Mesendoderm (in vitro differentiated cells): Measurements from ENCODE around the gene RCBTB2.

Experiments used
- DNase-seq: peaks from one replicate; pipeline ENCODE4 v3.0.0; 2013
- H2AK5ac ChIP-seq: 2 replicates; pipeline ENCODE4 v1.6.1; 2013; ENCODE audit warnings: low read length, inconsistent platforms
- H2BK120ac ChIP-seq: 2 replicates; pipeline ENCODE4 v1.6.1; 2013; ENCODE audit warnings: low read depth, mild to moderate bottlenecking, low read length, moderate library complexity, mixed read lengths
- H2BK15ac ChIP-seq: replicated peaks from 2 replicates; pipeline ENCODE4 v1.6.1; 2013; ENCODE audit warnings: low read depth, mild to moderate bottlenecking, moderate library complexity
- H2BK5ac ChIP-seq: 2 replicates; pipeline ENCODE4 v1.6.1; 2013; ENCODE audit warnings: low read length, inconsistent platforms
- H3K18ac ChIP-seq: 2 replicates; pipeline ENCODE4 v1.6.1; 2013; ENCODE audit warnings: mild to moderate bottlenecking, low read length, mixed read lengths
- H3K23ac ChIP-seq: one replicate; pipeline ENCODE4 v1.6.1; 2013; ENCODE audit warnings: low read length
- H3K27ac ChIP-seq: 2 replicates; pipeline ENCODE4 v1.5.1; 2013; ENCODE audit warnings: low read depth, mild to moderate bottlenecking, inconsistent platforms, low read length, moderate library complexity
- H3K27me3 ChIP-seq: 2 replicates; pipeline ENCODE4 v1.6.1; 2013; ENCODE audit warnings: low read length, control low read depth, mild to moderate bottlenecking, inconsistent platforms; ENCODE audit not compliant: insufficient read depth, poor library complexity
- H3K36me3 ChIP-seq: 2 replicates; pipeline ENCODE4 v1.6.1; 2013; ENCODE audit warnings: low read length, inconsistent platforms; ENCODE audit not compliant: control insufficient read depth, insufficient read depth
- H3K4ac ChIP-seq: one replicate; pipeline ENCODE4 v1.6.1; 2013; ENCODE audit warnings: low read depth, mild to moderate bottlenecking, low read length, moderate library complexity
- H3K4me1 ChIP-seq: 2 replicates; pipeline ENCODE4 v1.6.1; 2013; ENCODE audit warnings: low read depth, low read length, inconsistent platforms; ENCODE audit not compliant: control insufficient read depth
- H3K4me2 ChIP-seq: 2 replicates; pipeline ENCODE4 v1.6.1; 2013; ENCODE audit warnings: low read length
- H3K4me3 ChIP-seq: 2 replicates; pipeline ENCODE4 v1.5.1; 2013; ENCODE audit warnings: mild to moderate bottlenecking, low read length
- H3K56ac ChIP-seq: one replicate; pipeline ENCODE4 v1.6.1; 2013; ENCODE audit warnings: low read length
- H3K79me1 ChIP-seq: 2 replicates; pipeline ENCODE4 v1.6.1; 2013; ENCODE audit warnings: low read length, inconsistent platforms
- H3K79me2 ChIP-seq: 2 replicates; pipeline ENCODE4 v1.6.1; 2013; ENCODE audit warnings: mild to moderate bottlenecking, low read length; ENCODE audit not compliant: control insufficient read depth, insufficient read depth
- H3K9ac ChIP-seq: 2 replicates; pipeline ENCODE4 v1.6.1; 2013; ENCODE audit warnings: low read length, inconsistent platforms
- H4K5ac ChIP-seq: one replicate; pipeline ENCODE4 v1.6.1; 2013; ENCODE audit warnings: low read length
- H4K8ac ChIP-seq: one replicate; pipeline ENCODE4 v1.6.1; 2013; ENCODE audit warnings: low read depth, mild to moderate bottlenecking, control low read depth, low read length, moderate library complexity
- WGBS: extraction: QIAGEN DNeasy Blood & Tissue Kit; methylation state at CpG from one replicate; pipeline ENCODE4 v1.1.7; 2013; ENCODE audit warnings: low lambda C conversion rate, missing lambda C conversion rate; ENCODE audit not compliant: insufficient coverage; ENCODE audit errors: extremely low coverage; 5-methylcytosine and 5-hydroxymethylcytosine counted together

RCBTB2 gene

DNA sequence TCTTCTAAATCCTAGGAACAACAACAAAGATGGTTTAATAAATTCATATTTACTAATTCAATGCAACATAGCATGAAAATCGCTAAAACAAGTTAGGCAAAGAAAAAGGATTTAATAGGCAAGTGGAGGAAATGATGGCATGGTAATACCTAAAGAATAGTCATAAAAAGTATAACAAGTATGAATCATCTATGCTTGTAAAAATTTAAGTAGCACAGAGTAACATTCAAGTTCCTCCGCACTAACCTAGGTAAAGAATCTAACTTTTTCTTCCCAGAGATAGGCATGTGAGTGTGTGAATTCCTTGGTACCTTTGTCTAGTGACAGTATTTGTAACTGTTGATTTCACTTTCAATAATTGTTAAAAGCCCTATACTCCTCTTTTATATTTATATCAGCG is 42.6 kb downstream of the RCBTB2 start:
- no peak overlapping the region for H2AK5ac ChIP-seq
- H3K56ac ChIP-seq: no peak overlapping the region
- no peak overlapping the region for H3K9ac ChIP-seq
- H3K23ac ChIP-seq: no peak overlapping the region
- H4K5ac ChIP-seq: no peak overlapping the region
- DNase-seq: no peak
- H3K36me3 ChIP-seq: no peaks in the 10 kb centered on the region
- no peak overlapping the region for H4K8ac ChIP-seq
- WGBS: no CpG with 5 or more reads among the region's 3 CpGs
- no peak overlapping the region for H2BK120ac ChIP-seq
- H3K79me1 ChIP-seq: no peaks in the 10 kb centered on the region
- H3K27ac ChIP-seq: no peak overlapping the region
- no peak overlapping the region for H3K4me2 ChIP-seq
- no peak overlapping the region for H3K4ac ChIP-seq
- no peak overlapping the region for H3K18ac ChIP-seq
- no peak overlapping the region for H2BK15ac ChIP-seq
- H3K27me3 ChIP-seq: no peaks in the 10 kb centered on the region
- H3K4me3 ChIP-seq: no peak overlapping the region
- no peaks in the 10 kb centered on the region for H3K4me1 ChIP-seq
- H3K79me2 ChIP-seq: no peaks in the 10 kb centered on the region
- H2BK5ac ChIP-seq: no peak overlapping the region

GRCh38 chr13:48489666-48490065 is 43.2 kb downstream of the RCBTB2 start:
- Histone ChIP-seq H3K23ac (no peak overlapping the region), H4K5ac (no peak overlapping the region), H3K4ac (no peak overlapping the region), H3K36me3 (no peaks in the 10 kb centered on the region), H3K56ac (no peak overlapping the region), H2BK120ac (no peak overlapping the region), H3K4me3 (no peak overlapping the region), H2AK5ac (no peak overlapping the region), H3K4me1 (no peaks in the 10 kb centered on the region), H3K9ac (no peak overlapping the region), H3K79me2 (no peaks in the 10 kb centered on the region), H4K8ac (no peak overlapping the region), H3K79me1 (no peaks in the 10 kb centered on the region), H3K27ac (no peak overlapping the region), H2BK15ac (no peak overlapping the region), H3K4me2 (no peak overlapping the region), H3K27me3 (no peaks in the 10 kb centered on the region), H2BK5ac (no peak overlapping the region), H3K18ac (no peak overlapping the region)
- no peak for DNase-seq

DNA sequence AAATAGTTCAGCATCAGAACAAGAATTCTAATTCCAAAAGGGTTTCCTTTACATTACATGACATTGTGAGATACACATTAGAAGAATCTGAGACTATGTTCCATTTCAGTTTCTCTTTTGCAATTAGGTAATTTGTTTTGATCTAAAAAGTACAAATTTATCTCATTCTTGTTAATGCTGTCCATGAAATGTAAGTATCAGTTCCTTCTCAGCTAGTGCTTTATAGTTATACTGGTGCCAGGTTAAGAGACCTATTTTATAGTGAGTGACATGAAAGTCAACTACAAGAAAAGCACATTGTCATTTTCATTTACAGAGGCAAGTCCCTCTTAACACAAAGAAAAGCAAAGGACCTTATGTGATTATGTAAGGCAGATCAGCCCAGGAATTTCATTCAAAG is 43.9 kb downstream of the RCBTB2 start:
- no peak overlapping the region for H2BK5ac ChIP-seq
- no peak overlapping the region for H3K4me2 ChIP-seq

DNA sequence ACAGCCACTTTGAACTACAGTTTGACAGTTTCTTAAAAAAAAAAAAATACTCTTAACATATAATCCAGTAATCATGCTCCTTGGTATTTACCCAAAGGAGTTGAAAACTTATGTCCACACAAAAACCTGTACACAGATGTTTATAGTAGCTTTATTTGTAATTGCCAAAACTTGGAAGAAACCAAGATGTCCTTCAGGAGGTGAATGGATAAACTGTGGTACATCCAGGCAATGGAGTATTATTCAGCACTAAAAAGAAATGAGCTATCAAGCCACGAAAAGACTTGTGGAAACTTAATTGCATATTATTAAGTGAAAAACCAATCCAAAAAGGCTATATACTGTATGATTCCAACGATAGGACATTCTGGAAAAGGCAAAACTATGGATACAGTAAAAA is 44.9 kb downstream of the RCBTB2 start:
- Histone ChIP-seq H2BK15ac (no peak overlapping the region), H2BK5ac (no peak overlapping the region), H3K56ac (no peak overlapping the region)

More for the DNA sequence above, 43.9 kb downstream of the RCBTB2 start:
- Histone ChIP-seq H3K23ac (no peak overlapping the region), H4K5ac (no peak overlapping the region), H3K18ac (no peak overlapping the region), H3K79me1 (no peaks in the 10 kb centered on the region), H3K4me1 (no peaks in the 10 kb centered on the region), H3K27me3 (no peaks in the 10 kb centered on the region), H4K8ac (no peak overlapping the region), H3K79me2 (no peaks in the 10 kb centered on the region), H3K4ac (no peak overlapping the region), H3K36me3 (no peaks in the 10 kb centered on the region), H2BK15ac (no peak overlapping the region), H3K27ac (no peak overlapping the region), H3K9ac (no peak overlapping the region), H2BK120ac (no peak overlapping the region), H3K4me3 (no peak overlapping the region), H3K56ac (no peak overlapping the region), H2AK5ac (no peak overlapping the region)
- DNase-seq: no peak

GRCh38 chr13:48486836-48487235 is 46.0 kb downstream of the RCBTB2 start:
- Histone ChIP-seq H4K8ac (no peak overlapping the region), H3K4me3 (no peak overlapping the region), H2BK15ac (no peak overlapping the region), H3K79me1 (no peaks in the 10 kb centered on the region), H3K36me3 (no peaks in the 10 kb centered on the region), H3K4ac (no peak overlapping the region), H2BK5ac (no peak overlapping the region), H3K79me2 (no peaks in the 10 kb centered on the region), H3K27me3 (no peaks in the 10 kb centered on the region), H3K9ac (no peak overlapping the region), H3K56ac (no peak overlapping the region), H3K27ac (no peak overlapping the region), H3K4me2 (no peak overlapping the region), H2AK5ac (no peak overlapping the region), H2BK120ac (no peak overlapping the region), H4K5ac (no peak overlapping the region), H3K18ac (no peak overlapping the region), H3K23ac (no peak overlapping the region), H3K4me1 (no peaks in the 10 kb centered on the region)
- no CpG with 5 or more reads among the region's 5 CpGs for WGBS
- DNase-seq: no peak

More for the DNA sequence above, 44.9 kb downstream of the RCBTB2 start:
- no peaks in the 10 kb centered on the region for H3K4me1 ChIP-seq
- no peak overlapping the region for H3K23ac ChIP-seq
- H3K79me1 ChIP-seq: no peaks in the 10 kb centered on the region
- H2BK120ac ChIP-seq: no peak overlapping the region
- no peak overlapping the region for H3K27ac ChIP-seq
- DNase-seq: no peak
- H3K79me2 ChIP-seq: no peaks in the 10 kb centered on the region
- H3K9ac ChIP-seq: no peak overlapping the region
- H3K27me3 ChIP-seq: no peaks in the 10 kb centered on the region
- H3K4me3 ChIP-seq: no peak overlapping the region
- no peak overlapping the region for H4K8ac ChIP-seq
- no CpG with 5 or more reads among the region's 2 CpGs for WGBS
- no peak overlapping the region for H3K18ac ChIP-seq
- no peak overlapping the region for H4K5ac ChIP-seq
- H3K4me2 ChIP-seq: no peak overlapping the region
- no peak overlapping the region for H3K4ac ChIP-seq
- no peaks in the 10 kb centered on the region for H3K36me3 ChIP-seq
- no peak overlapping the region for H2AK5ac ChIP-seq

- no peak overlapping the region for H3K4me2 ChIP-seq
- no peak overlapping the region for H4K8ac ChIP-seq
- no peaks in the 10 kb centered on the region for H3K79me2 ChIP-seq
- no peak overlapping the region for H2BK120ac ChIP-seq
- no peaks in the 10 kb centered on the region for H3K79me1 ChIP-seq
- no peak overlapping the region for H3K4ac ChIP-seq
- no peaks in the 10 kb centered on the region for H3K4me1 ChIP-seq
- H3K56ac ChIP-seq: no peak overlapping the region
- H2BK5ac ChIP-seq: no peak overlapping the region
- no peak overlapping the region for H3K4me3 ChIP-seq
- no peak overlapping the region for H3K27ac ChIP-seq
- H3K23ac ChIP-seq: no peak overlapping the region
- no peaks in the 10 kb centered on the region for H3K36me3 ChIP-seq
- no peak overlapping the region for H3K9ac ChIP-seq
- no peak overlapping the region for H4K5ac ChIP-seq
- no peak overlapping the region for H2AK5ac ChIP-seq
- no peaks in the 10 kb centered on the region for H3K27me3 ChIP-seq
- no peak for DNase-seq
- H2BK15ac ChIP-seq: no peak overlapping the region
- no peak overlapping the region for H3K18ac ChIP-seq
These were observed 46.5 kb downstream of the RCBTB2 start for GRCh38 chr13:48486362-48486761.
